22Rv1 (cell line): ENCODE results near the gene TEKTIP1.

Source experiments
- ZFX ChIP-seq: fragments of 450-650 bp; IDR thresholded peaks from 2 replicates; pipeline ENCODE4 v1.6.1; 2017; ENCODE audit warnings: antibody characterized with exemption, borderline replicate concordance
- TF ChIP-seq, protein P1 (sequence below): fragments of 450-650 bp; IDR thresholded peaks from 2 replicates; pipeline ENCODE4 v1.5.1; 2017; ENCODE audit warnings: mild to moderate bottlenecking

DNA sequence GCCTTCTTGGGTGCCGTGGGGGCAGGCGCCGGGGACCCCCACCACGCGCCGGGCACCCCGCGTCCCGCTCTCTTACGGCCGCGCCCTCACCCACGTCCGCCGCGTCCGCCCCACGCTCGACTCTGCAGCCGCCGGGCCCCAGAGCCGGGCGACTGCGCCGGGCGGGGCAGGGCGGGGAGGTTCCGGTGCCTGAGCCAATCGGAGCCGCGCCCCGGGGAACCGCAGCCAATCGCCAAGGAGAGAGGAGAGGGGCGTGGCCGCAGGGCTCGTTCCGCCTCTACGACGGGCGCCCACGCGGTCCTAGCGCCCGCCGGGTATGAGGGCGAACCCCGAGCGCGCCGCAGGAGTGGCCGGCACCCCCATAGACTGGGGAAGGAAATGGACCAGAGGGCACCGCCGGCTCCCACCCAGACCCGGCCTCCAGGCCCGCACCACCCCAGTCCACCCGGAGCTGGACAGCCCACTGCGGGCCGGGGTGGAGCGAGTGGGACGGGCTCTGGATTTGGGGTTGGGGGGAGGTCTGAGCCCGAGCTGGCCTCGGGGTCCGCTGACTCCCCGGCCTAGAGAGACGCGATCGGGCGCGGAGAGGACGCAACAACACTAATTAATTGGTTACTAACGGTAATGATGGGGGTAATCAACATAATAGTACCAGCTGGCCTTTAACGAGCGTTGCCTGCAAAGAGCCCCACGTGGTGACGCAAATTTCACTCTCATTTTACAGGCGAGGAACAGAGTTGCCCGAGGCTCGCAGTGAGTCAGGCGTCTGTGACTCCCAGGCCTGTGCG, 18.7 kb downstream of the TEKTIP1 start, which contains the start of gene MFSD12:
- TF ChIP-seq, protein P1, sequence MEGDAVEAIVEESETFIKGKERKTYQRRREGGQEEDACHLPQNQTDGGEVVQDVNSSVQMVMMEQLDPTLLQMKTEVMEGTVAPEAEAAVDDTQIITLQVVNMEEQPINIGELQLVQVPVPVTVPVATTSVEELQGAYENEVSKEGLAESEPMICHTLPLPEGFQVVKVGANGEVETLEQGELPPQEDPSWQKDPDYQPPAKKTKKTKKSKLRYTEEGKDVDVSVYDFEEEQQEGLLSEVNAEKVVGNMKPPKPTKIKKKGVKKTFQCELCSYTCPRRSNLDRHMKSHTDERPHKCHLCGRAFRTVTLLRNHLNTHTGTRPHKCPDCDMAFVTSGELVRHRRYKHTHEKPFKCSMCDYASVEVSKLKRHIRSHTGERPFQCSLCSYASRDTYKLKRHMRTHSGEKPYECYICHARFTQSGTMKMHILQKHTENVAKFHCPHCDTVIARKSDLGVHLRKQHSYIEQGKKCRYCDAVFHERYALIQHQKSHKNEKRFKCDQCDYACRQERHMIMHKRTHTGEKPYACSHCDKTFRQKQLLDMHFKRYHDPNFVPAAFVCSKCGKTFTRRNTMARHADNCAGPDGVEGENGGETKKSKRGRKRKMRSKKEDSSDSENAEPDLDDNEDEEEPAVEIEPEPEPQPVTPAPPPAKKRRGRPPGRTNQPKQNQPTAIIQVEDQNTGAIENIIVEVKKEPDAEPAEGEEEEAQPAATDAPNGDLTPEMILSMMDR: 0 out of 2 replicates have a peak, but pooled peaks have one; percentile 3
- TF ChIP-seq ZFX: no peak
